Measurements from ENCODE around the gene LIN54.
"Not testable (repeated sequence)": the region's sequence is repeated elsewhere in the genome, so short reads cannot be mapped to it uniquely, and the experiment has no call there.

LIN54 gene

GRCh38 chr4:82987519-82987918, 23.1 kb downstream of the LIN54 start:
- H3K27me3 ChIP-seq (ENCODE audit: control insufficient read depth in 1 of 2, insufficient read depth in 2 of 2, low read length in 2 of 2); H3K36me3 ChIP-seq (ENCODE audit: control insufficient read depth in 2 of 2, insufficient read depth in 2 of 2, low read length in 2 of 2); H3K9ac ChIP-seq (ENCODE audit: low read length in 2 of 2); H3K4me3 ChIP-seq (ENCODE audit: low read length in 2 of 2); H3K9me3 ChIP-seq (ENCODE audit: control insufficient read depth in 2 of 2, low read length in 2 of 2); H3K27ac ChIP-seq (ENCODE audit: low read length); H3K4me1 ChIP-seq (ENCODE audit: control insufficient read depth, insufficient read depth, low read length): not testable (repeated sequence)

GRCh38 chr4:82984459-82984858, 26.2 kb downstream of the LIN54 start:
- Histone ChIP-seq H3K9me3 (ENCODE audit: control insufficient read depth in 2 of 2, low read length in 2 of 2) (no peaks in the 10 kb centered on the region), H3K27ac (ENCODE audit: low read length) (no peak overlapping the region), H3K9ac (ENCODE audit: low read length in 2 of 2) (no peak overlapping the region), H3K36me3 (ENCODE audit: control insufficient read depth in 2 of 2, insufficient read depth in 2 of 2, low read length in 2 of 2) (peaks cover 0 to 4% of the 10 kb centered on the region in 2 donors), H3K4me1 (ENCODE audit: control insufficient read depth, insufficient read depth, low read length) (no peaks in the 10 kb centered on the region), H3K4me3 (ENCODE audit: low read length in 2 of 2) (no peak overlapping the region), H3K27me3 (ENCODE audit: control insufficient read depth in 1 of 2, insufficient read depth in 2 of 2, low read length in 2 of 2) (no peaks in the 10 kb centered on the region)

- H3K36me3 ChIP-seq (ENCODE audit: control insufficient read depth in 2 of 2, insufficient read depth in 2 of 2, low read length in 2 of 2) = peaks cover 0 to 4% of the 10 kb centered on the region in 2 donors
- no peak overlapping the region for H3K4me3 ChIP-seq (ENCODE audit: low read length in 2 of 2)
- H3K27ac ChIP-seq (ENCODE audit: low read length) = no peak overlapping the region
- no peaks in the 10 kb centered on the region for H3K9me3 ChIP-seq (ENCODE audit: control insufficient read depth in 2 of 2, low read length in 2 of 2)
- H3K4me1 ChIP-seq (ENCODE audit: control insufficient read depth, insufficient read depth, low read length) = no peaks in the 10 kb centered on the region
- H3K27me3 ChIP-seq (ENCODE audit: control insufficient read depth in 1 of 2, insufficient read depth in 2 of 2, low read length in 2 of 2) = no peaks in the 10 kb centered on the region
- H3K9ac ChIP-seq (ENCODE audit: low read length in 2 of 2) = no peak overlapping the region
These were observed 27.2 kb downstream of the LIN54 start for GRCh38 chr4:82983444-82983843.

GRCh38 chr4:82981138-82981537, 29.5 kb downstream of the LIN54 start:
- H3K36me3 ChIP-seq (ENCODE audit: control insufficient read depth in 2 of 2, insufficient read depth in 2 of 2, low read length in 2 of 2) = peaks cover 0 to 4% of the 10 kb centered on the region in 2 donors
- H3K9me3 ChIP-seq (ENCODE audit: control insufficient read depth in 2 of 2, low read length in 2 of 2) = no peaks in the 10 kb centered on the region
- no peak overlapping the region for H3K4me3 ChIP-seq (ENCODE audit: low read length in 2 of 2)
- no peak overlapping the region for H3K9ac ChIP-seq (ENCODE audit: low read length in 2 of 2)
- no peaks in the 10 kb centered on the region for H3K4me1 ChIP-seq (ENCODE audit: control insufficient read depth, insufficient read depth, low read length)
- no peak overlapping the region for H3K27ac ChIP-seq (ENCODE audit: low read length)
- H3K27me3 ChIP-seq (ENCODE audit: control insufficient read depth in 1 of 2, insufficient read depth in 2 of 2, low read length in 2 of 2) = no peaks in the 10 kb centered on the region

- H3K9me3 ChIP-seq (ENCODE audit: control insufficient read depth in 2 of 2, low read length in 2 of 2) = no peaks in the 10 kb centered on the region
- H3K27me3 ChIP-seq (ENCODE audit: control insufficient read depth in 1 of 2, insufficient read depth in 2 of 2, low read length in 2 of 2) = no peaks in the 10 kb centered on the region
- no peak overlapping the region for H3K9ac ChIP-seq (ENCODE audit: low read length in 2 of 2)
- H3K27ac ChIP-seq (ENCODE audit: low read length) = no peak overlapping the region
- no peaks in the 10 kb centered on the region for H3K36me3 ChIP-seq (ENCODE audit: control insufficient read depth in 2 of 2, insufficient read depth in 2 of 2, low read length in 2 of 2)
- no peaks in the 10 kb centered on the region for H3K4me1 ChIP-seq (ENCODE audit: control insufficient read depth, insufficient read depth, low read length)
- no peak overlapping the region for H3K4me3 ChIP-seq (ENCODE audit: low read length in 2 of 2)
These were observed 34.8 kb downstream of the LIN54 start for GRCh38 chr4:82975792-82976191.

- Histone ChIP-seq H3K9ac (ENCODE audit: low read length in 2 of 2) (no peak overlapping the region), H3K4me3 (ENCODE audit: low read length in 2 of 2) (no peak overlapping the region), H3K36me3 (ENCODE audit: control insufficient read depth in 2 of 2, insufficient read depth in 2 of 2, low read length in 2 of 2) (peaks cover 5 to 6% of the 10 kb centered on the region in 2 donors), H3K27me3 (ENCODE audit: control insufficient read depth in 1 of 2, insufficient read depth in 2 of 2, low read length in 2 of 2) (no peaks in the 10 kb centered on the region), H3K27ac (ENCODE audit: low read length) (no peak overlapping the region), H3K4me1 (ENCODE audit: control insufficient read depth, insufficient read depth, low read length) (no peaks in the 10 kb centered on the region), H3K9me3 (ENCODE audit: control insufficient read depth in 2 of 2, low read length in 2 of 2) (no peaks in the 10 kb centered on the region)
These were observed 41.2 kb downstream of the LIN54 start for GRCh38 chr4:82969414-82969813.

- Histone ChIP-seq H3K4me3 (ENCODE audit: low read length in 2 of 2) (no peak overlapping the region), H3K36me3 (ENCODE audit: control insufficient read depth in 2 of 2, insufficient read depth in 2 of 2, low read length in 2 of 2) (peaks cover 5 to 6% of the 10 kb centered on the region in 2 donors)
These were observed 41.7 kb downstream of the LIN54 start for GRCh38 chr4:82968972-82969371.

GRCh38 chr4:82965763-82966162, 44.9 kb downstream of the LIN54 start:
- Histone ChIP-seq H3K4me3 (ENCODE audit: low read length in 2 of 2) (no peak overlapping the region), H3K4me1 (ENCODE audit: control insufficient read depth, insufficient read depth, low read length) (no peaks in the 10 kb centered on the region), H3K27ac (ENCODE audit: low read length) (no peak overlapping the region), H3K9ac (ENCODE audit: low read length in 2 of 2) (no peak overlapping the region), H3K36me3 (ENCODE audit: control insufficient read depth in 2 of 2, insufficient read depth in 2 of 2, low read length in 2 of 2) (peaks cover 5 to 9% of the 10 kb centered on the region in 2 donors), H3K9me3 (ENCODE audit: control insufficient read depth in 2 of 2, low read length in 2 of 2) (no peaks in the 10 kb centered on the region), H3K27me3 (ENCODE audit: control insufficient read depth in 1 of 2, insufficient read depth in 2 of 2, low read length in 2 of 2) (no peaks in the 10 kb centered on the region)

More at GRCh38 chr4:82968972-82969371, 41.7 kb downstream of the LIN54 start:
- Histone ChIP-seq H3K4me1 (ENCODE audit: control insufficient read depth, insufficient read depth, low read length) (no peaks in the 10 kb centered on the region), H3K9ac (ENCODE audit: low read length in 2 of 2) (no peak overlapping the region), H3K9me3 (ENCODE audit: control insufficient read depth in 2 of 2, low read length in 2 of 2) (no peaks in the 10 kb centered on the region), H3K27ac (ENCODE audit: low read length) (no peak overlapping the region), H3K27me3 (ENCODE audit: control insufficient read depth in 1 of 2, insufficient read depth in 2 of 2, low read length in 2 of 2) (no peaks in the 10 kb centered on the region)

GRCh38 chr4:82957045-82957444, 53.6 kb downstream of the LIN54 start:
- no peaks in the 10 kb centered on the region for H3K9me3 ChIP-seq (ENCODE audit: control insufficient read depth in 2 of 2, low read length in 2 of 2)
- H3K9ac ChIP-seq (ENCODE audit: low read length in 2 of 2) = no peak overlapping the region
- no peak overlapping the region for H3K4me3 ChIP-seq (ENCODE audit: low read length in 2 of 2)
- H3K27me3 ChIP-seq (ENCODE audit: control insufficient read depth in 1 of 2, insufficient read depth in 2 of 2, low read length in 2 of 2) = no peaks in the 10 kb centered on the region
- no peak overlapping the region for H3K27ac ChIP-seq (ENCODE audit: low read length)
- no peaks in the 10 kb centered on the region for H3K4me1 ChIP-seq (ENCODE audit: control insufficient read depth, insufficient read depth, low read length)
- peaks cover 0 to 6% of the 10 kb centered on the region in 2 donors for H3K36me3 ChIP-seq (ENCODE audit: control insufficient read depth in 2 of 2, insufficient read depth in 2 of 2, low read length in 2 of 2)

- Histone ChIP-seq H3K36me3 (ENCODE audit: control insufficient read depth in 2 of 2, insufficient read depth in 2 of 2, low read length in 2 of 2) (peaks cover 0 to 3% of the 10 kb centered on the region in 2 donors), H3K4me3 (ENCODE audit: low read length in 2 of 2) (no peak overlapping the region), H3K4me1 (ENCODE audit: control insufficient read depth, insufficient read depth, low read length) (no peaks in the 10 kb centered on the region), H3K9ac (ENCODE audit: low read length in 2 of 2) (no peak overlapping the region), H3K9me3 (ENCODE audit: control insufficient read depth in 2 of 2, low read length in 2 of 2) (no peaks in the 10 kb centered on the region), H3K27ac (ENCODE audit: low read length) (no peak overlapping the region), H3K27me3 (ENCODE audit: control insufficient read depth in 1 of 2, insufficient read depth in 2 of 2, low read length in 2 of 2) (no peaks in the 10 kb centered on the region)
These were observed 56.4 kb downstream of the LIN54 start for GRCh38 chr4:82954212-82954611.

GRCh38 chr4:82951196-82951595, 59.4 kb downstream of the LIN54 start:
- Histone ChIP-seq H3K27me3 (ENCODE audit: control insufficient read depth in 1 of 2, insufficient read depth in 2 of 2, low read length in 2 of 2) (no peaks in the 10 kb centered on the region), H3K9me3 (ENCODE audit: control insufficient read depth in 2 of 2, low read length in 2 of 2) (no peaks in the 10 kb centered on the region), H3K27ac (ENCODE audit: low read length) (no peak overlapping the region), H3K36me3 (ENCODE audit: control insufficient read depth in 2 of 2, insufficient read depth in 2 of 2, low read length in 2 of 2) (no peaks in the 10 kb centered on the region), H3K4me3 (ENCODE audit: low read length in 2 of 2) (no peak overlapping the region), H3K9ac (ENCODE audit: low read length in 2 of 2) (no peak overlapping the region), H3K4me1 (ENCODE audit: control insufficient read depth, insufficient read depth, low read length) (no peaks in the 10 kb centered on the region)
